Naive thymus-derived CD4-positive, alpha-beta T cell (primary cell): ENCODE results near the gene ZNF423. TPM values are rescaled to one million over a fixed set of nuclear protein-coding genes. Genes with fewer than 3 reads are reported as not detected.

Experiments
- ATAC-seq: fragments of 150-1000 bp; cut with Tn5 transposase; 2 replicates; pipeline ENCODE4 v1.10.0; 2021; ENCODE audit warnings: mild to moderate bottlenecking, moderate library complexity
- CTCF ChIA-PET: fragments of 350-600 bp; sonication (Branson Sonifier 250); formaldehyde crosslinking; loops from one replicate; lab custom pipeline; 2021; ENCODE audit warnings: antibody characterized with exemption; lab: Charles Lee
- POLR2A ChIA-PET: fragments of 350-600 bp; sonication (Branson Sonifier 250); formaldehyde crosslinking; loops from one replicate; lab custom pipeline; 2021; ENCODE audit warnings: antibody characterized with exemption, inconsistent platforms; lab: Charles Lee
- DNase-seq, 9 donors: peaks; one replicate each; pipeline versions ENCODE4 v3.0.0 to v3.0.0-alpha.2; 2020 to 2022; ENCODE audit warnings: mixed read lengths in 1 of 9
- H3K27ac ChIP-seq: one replicate; pipeline ENCODE4 v1.7.0; 2013; ENCODE audit warnings: mild to moderate bottlenecking, low read depth, low read length, moderate library complexity
- H3K27me3 ChIP-seq, 2 donors: one replicate each; pipeline ENCODE4 v1.7.0; 2013; ENCODE audit warnings: low read length in 2 of 2, mild to moderate bottlenecking in 2 of 2, moderate library complexity in 2 of 2; ENCODE audit not compliant: control insufficient read depth in 2 of 2, insufficient read depth in 2 of 2
- H3K36me3 ChIP-seq, 3 experiments: 1 replicate in 2 of 3; 2 replicates in 1 of 3; pipeline ENCODE4 v1.7.0; 2013; ENCODE audit warnings: low read length in 3 of 3, mild to moderate bottlenecking in 3 of 3, moderate library complexity in 1 of 3; ENCODE audit not compliant: insufficient read depth in 3 of 3, control insufficient read depth in 2 of 3
- H3K4me1 ChIP-seq, 2 donors: one replicate each; pipeline ENCODE4 v1.7.0; 2013; ENCODE audit warnings: low read length in 2 of 2, mild to moderate bottlenecking in 2 of 2, moderate library complexity in 1 of 2; ENCODE audit not compliant: control insufficient read depth in 2 of 2, insufficient read depth in 2 of 2
- H3K4me3 ChIP-seq: 2 replicates; pipeline ENCODE4 v1.7.0; 2013; ENCODE audit warnings: mild to moderate bottlenecking, low read length
- H3K9me3 ChIP-seq, 3 experiments: 1 replicate in 2 of 3; 2 replicates in 1 of 3; pipeline ENCODE4 v1.7.0; 2013; ENCODE audit warnings: low read length in 3 of 3; ENCODE audit not compliant: control insufficient read depth in 2 of 3
- H3K27ac Mint-ChIP-seq, 9 donors: one replicate each; pipeline ENCODE4 v1.8.0; 2020 to 2022; ENCODE audit warnings: mixed read lengths in 9 of 9, mild to moderate bottlenecking in 8 of 9, moderate library complexity in 5 of 9, inconsistent platforms in 2 of 9
- H3K27me3 Mint-ChIP-seq, 5 donors: one replicate each; pipeline ENCODE4 v1.8.0; 2021 to 2022; ENCODE audit warnings: mixed read lengths in 5 of 5, mild to moderate bottlenecking in 1 of 5
- H3K36me3 Mint-ChIP-seq, 5 donors: one replicate each; pipeline ENCODE4 v1.8.0; 2020 to 2022; ENCODE audit warnings: mixed read lengths in 5 of 5, mild to moderate bottlenecking in 3 of 5, inconsistent platforms in 1 of 5
- H3K4me1 Mint-ChIP-seq, 7 donors: one replicate each; pipeline ENCODE4 v1.8.0; 2020 to 2022; ENCODE audit warnings: mixed read lengths in 7 of 7, mild to moderate bottlenecking in 3 of 7, inconsistent platforms in 1 of 7
- H3K4me3 Mint-ChIP-seq, 10 donors: one replicate each; pipeline ENCODE4 v1.8.0; 2020 to 2022; ENCODE audit warnings: mild to moderate bottlenecking in 10 of 10, mixed read lengths in 10 of 10, moderate library complexity in 6 of 10, inconsistent platforms in 2 of 10
- H3K9me3 Mint-ChIP-seq, 11 donors: one replicate each; pipeline ENCODE4 v1.8.0; 2020 to 2022; ENCODE audit warnings: mixed read lengths in 11 of 11, mild to moderate bottlenecking in 4 of 11, inconsistent platforms in 1 of 11, moderate library complexity in 1 of 11
- intact Hi-C, 2 donors: fragments of 100-400 bp; cut with micrococcal nuclease; formaldehyde crosslinking; loops; one replicate each; pipeline ENCODE4 v1.15.1; 2023
- polyA plus RNA-seq, 2 donors: library from polyadenylated mRNA; unstranded; fragments of 300-500 nt; fragmentation: Illumina TruSeq; gene quantifications; one replicate each; pipeline ENCODE4 v1.2.3, GENCODE V29; 2021
- total RNA-seq, 6 experiments: library from RNA in 5 of 6; stranded (reverse) in 5 of 6; gene quantifications; 1 replicate in 5 of 6; 2 replicates in 1 of 6; pipeline ENCODE4 v1.2.3 and lab custom pipeline; 2021 to 2026

ZNF423 gene
- total and polyA plus RNA-seq, 7 experiments from 2014 or later = not detected

- Mint-ChIP-seq H3K4me3 (no peak overlapping the region), H3K4me1 (peaks cover 0 to 2% (median 0%) of the 10 kb centered on the region in 7 donors), H3K27me3 (peaks cover 0 to 13% (median 0%) of the 10 kb centered on the region in 5 donors), H3K9me3 (peaks cover 0 to 11% (median 0%) of the 10 kb centered on the region in 11 donors), H3K36me3 (no peaks in the 10 kb centered on the region), H3K27ac (no peak overlapping the region)
- H3K9me3 ChIP-seq = no peaks in the 10 kb centered on the region
- no peaks in the 10 kb centered on the region for H3K4me1 ChIP-seq
- H3K27ac ChIP-seq = no peak overlapping the region
- no peaks in the 10 kb centered on the region for H3K27me3 ChIP-seq
- no peak overlapping the region for H3K4me3 ChIP-seq
- no peak for DNase-seq
- ATAC-seq = no peak
- ChIA-PET POLR2A (no interaction called here), CTCF (interaction anchor here (0.9 kb wide), 1 partner anchor 269 kb away, joined by 3 read pairs; no protein-coding TSS in a partner anchor)
- intact Hi-C loops = no loop called here
- H3K36me3 ChIP-seq = no peaks in the 10 kb centered on the region
Measured at GRCh38 chr16:49709057-49709456, 146.9 kb downstream of the ZNF423 start.

GRCh38 chr16:49708491-49708890 lies 147.4 kb downstream of the ZNF423 start:
- no peaks in the 10 kb centered on the region for H3K36me3 ChIP-seq
- H3K27ac Mint-ChIP-seq = no peak overlapping the region
- peaks cover 0 to 11% (median 0%) of the 10 kb centered on the region in 11 donors for H3K9me3 Mint-ChIP-seq
- no peaks in the 10 kb centered on the region for H3K27me3 ChIP-seq
- ChIA-PET CTCF (interaction anchor here (0.9 kb wide), 1 partner anchor 268 kb away, joined by 3 read pairs; no protein-coding TSS in a partner anchor), POLR2A (no interaction called here)
- ATAC-seq (no peak), DNase-seq (no peak)
- no peak overlapping the region for H3K4me3 Mint-ChIP-seq
- peaks cover 0 to 11% (median 0%) of the 10 kb centered on the region in 5 donors for H3K27me3 Mint-ChIP-seq
- H3K4me1 Mint-ChIP-seq = peaks cover 0 to 1% (median 0%) of the 10 kb centered on the region in 7 donors
- H3K9me3 ChIP-seq = no peaks in the 10 kb centered on the region
- no peaks in the 10 kb centered on the region for H3K36me3 Mint-ChIP-seq
- no peak overlapping the region for H3K27ac ChIP-seq
- no peak overlapping the region for H3K4me3 ChIP-seq
- intact Hi-C loops = no loop called here
- H3K4me1 ChIP-seq = no peaks in the 10 kb centered on the region

GRCh38 chr16:49706620-49707355 lies 149.1 kb downstream of the ZNF423 start:
- H3K9me3 ChIP-seq = no peaks in the 10 kb centered on the region
- intact Hi-C loops = no loop called here
- Mint-ChIP-seq H3K27me3 (peaks cover 0 to 10% (median 0%) of the 10 kb centered on the region in 5 donors), H3K4me1 (no peaks in the 10 kb centered on the region), H3K36me3 (no peaks in the 10 kb centered on the region), H3K9me3 (peaks cover 0 to 11% (median 0%) of the 10 kb centered on the region in 11 donors), H3K27ac (no peak overlapping the region), H3K4me3 (no peak overlapping the region)
- ChIA-PET CTCF (no interaction called here), POLR2A (no interaction called here)
- DNase-seq = no peak
- no peak overlapping the region for H3K4me3 ChIP-seq
- no peaks in the 10 kb centered on the region for H3K27me3 ChIP-seq
- no peak overlapping the region for H3K27ac ChIP-seq
- H3K36me3 ChIP-seq = no peaks in the 10 kb centered on the region
- H3K4me1 ChIP-seq = no peaks in the 10 kb centered on the region
- ATAC-seq = no peak

- no peak for DNase-seq
- Mint-ChIP-seq H3K27me3 (peaks cover under 1 to 13% (median 1%) of the 10 kb centered on the region in 5 donors), H3K4me1 (peaks cover 0 to 4% (median 0%) of the 10 kb centered on the region in 7 donors), H3K27ac (no peak overlapping the region), H3K4me3 (no peak overlapping the region), H3K9me3 (peaks cover 0 to 11% (median 0%) of the 10 kb centered on the region in 11 donors), H3K36me3 (no peaks in the 10 kb centered on the region)
- H3K4me3 ChIP-seq = no peak overlapping the region
- H3K27ac ChIP-seq = no peak overlapping the region
- no peak for ATAC-seq
- H3K36me3 ChIP-seq = no peaks in the 10 kb centered on the region
- intact Hi-C loops = no loop called here
- H3K4me1 ChIP-seq = no peaks in the 10 kb centered on the region
- H3K27me3 ChIP-seq = no peaks in the 10 kb centered on the region
- ChIA-PET POLR2A (no interaction called here), CTCF (no interaction called here)
- no peaks in the 10 kb centered on the region for H3K9me3 ChIP-seq
Measured at GRCh38 chr16:49704586-49705155, 151.2 kb downstream of the ZNF423 start.

- DNase-seq = no peak
- H3K4me1 Mint-ChIP-seq = peaks cover 0 to 4% (median 0%) of the 10 kb centered on the region in 7 donors
- H3K27ac ChIP-seq = no peak overlapping the region
- intact Hi-C loops = no loop called here
- H3K27ac Mint-ChIP-seq = no peak overlapping the region
- H3K36me3 ChIP-seq = no peaks in the 10 kb centered on the region
- H3K4me3 Mint-ChIP-seq = no peak overlapping the region
- no peaks in the 10 kb centered on the region for H3K36me3 Mint-ChIP-seq
- no peaks in the 10 kb centered on the region for H3K27me3 ChIP-seq
- ChIA-PET CTCF (no interaction called here), POLR2A (no interaction called here)
- no peak overlapping the region for H3K4me3 ChIP-seq
- no peaks in the 10 kb centered on the region for H3K4me1 ChIP-seq
- H3K9me3 Mint-ChIP-seq = peaks cover 0 to 11% (median 0%) of the 10 kb centered on the region in 11 donors
- no peak for ATAC-seq
- no peaks in the 10 kb centered on the region for H3K9me3 ChIP-seq
- peaks cover 12 to 24% (median 13%) of the 10 kb centered on the region in 5 donors for H3K27me3 Mint-ChIP-seq
Measured at GRCh38 chr16:49703483-49703882, 152.4 kb downstream of the ZNF423 start.

GRCh38 chr16:49701789-49702494 lies 154.0 kb downstream of the ZNF423 start:
- no peak overlapping the region for H3K4me3 Mint-ChIP-seq
- intact Hi-C loops = no loop called here
- no peak for ATAC-seq
- no peak for DNase-seq
- no peaks in the 10 kb centered on the region for H3K36me3 ChIP-seq
- H3K9me3 ChIP-seq = no peaks in the 10 kb centered on the region
- H3K27me3 ChIP-seq = no peaks in the 10 kb centered on the region
- no peak overlapping the region for H3K27ac Mint-ChIP-seq
- peaks cover 19 to 39% (median 28%) of the 10 kb centered on the region in 5 donors for H3K27me3 Mint-ChIP-seq
- ChIA-PET POLR2A (no interaction called here), CTCF (no interaction called here)
- peaks cover 0 to 4% (median 0%) of the 10 kb centered on the region in 7 donors for H3K4me1 Mint-ChIP-seq
- H3K36me3 Mint-ChIP-seq = no peaks in the 10 kb centered on the region
- peaks cover 0 to 11% (median 0%) of the 10 kb centered on the region in 11 donors for H3K9me3 Mint-ChIP-seq
- H3K27ac ChIP-seq = no peak overlapping the region
- no peaks in the 10 kb centered on the region for H3K4me1 ChIP-seq
- H3K4me3 ChIP-seq = no peak overlapping the region
